Measurements from ENCODE around the gene EPS8.

Gene EPS8

GRCh38 chr12:15613981-15614380 is 175.2 kb downstream of the EPS8 start:
- TF ChIP-seq, protein P1, sequence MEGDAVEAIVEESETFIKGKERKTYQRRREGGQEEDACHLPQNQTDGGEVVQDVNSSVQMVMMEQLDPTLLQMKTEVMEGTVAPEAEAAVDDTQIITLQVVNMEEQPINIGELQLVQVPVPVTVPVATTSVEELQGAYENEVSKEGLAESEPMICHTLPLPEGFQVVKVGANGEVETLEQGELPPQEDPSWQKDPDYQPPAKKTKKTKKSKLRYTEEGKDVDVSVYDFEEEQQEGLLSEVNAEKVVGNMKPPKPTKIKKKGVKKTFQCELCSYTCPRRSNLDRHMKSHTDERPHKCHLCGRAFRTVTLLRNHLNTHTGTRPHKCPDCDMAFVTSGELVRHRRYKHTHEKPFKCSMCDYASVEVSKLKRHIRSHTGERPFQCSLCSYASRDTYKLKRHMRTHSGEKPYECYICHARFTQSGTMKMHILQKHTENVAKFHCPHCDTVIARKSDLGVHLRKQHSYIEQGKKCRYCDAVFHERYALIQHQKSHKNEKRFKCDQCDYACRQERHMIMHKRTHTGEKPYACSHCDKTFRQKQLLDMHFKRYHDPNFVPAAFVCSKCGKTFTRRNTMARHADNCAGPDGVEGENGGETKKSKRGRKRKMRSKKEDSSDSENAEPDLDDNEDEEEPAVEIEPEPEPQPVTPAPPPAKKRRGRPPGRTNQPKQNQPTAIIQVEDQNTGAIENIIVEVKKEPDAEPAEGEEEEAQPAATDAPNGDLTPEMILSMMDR (IDR thresholded peaks at IDR 0.05; ENCODE audit: borderline replicate concordance, insufficient read depth, low read depth, low read length) = no peak
- no peak overlapping the region for H3K4me3 ChIP-seq (ENCODE audit: low read depth, low read length)

DNA sequence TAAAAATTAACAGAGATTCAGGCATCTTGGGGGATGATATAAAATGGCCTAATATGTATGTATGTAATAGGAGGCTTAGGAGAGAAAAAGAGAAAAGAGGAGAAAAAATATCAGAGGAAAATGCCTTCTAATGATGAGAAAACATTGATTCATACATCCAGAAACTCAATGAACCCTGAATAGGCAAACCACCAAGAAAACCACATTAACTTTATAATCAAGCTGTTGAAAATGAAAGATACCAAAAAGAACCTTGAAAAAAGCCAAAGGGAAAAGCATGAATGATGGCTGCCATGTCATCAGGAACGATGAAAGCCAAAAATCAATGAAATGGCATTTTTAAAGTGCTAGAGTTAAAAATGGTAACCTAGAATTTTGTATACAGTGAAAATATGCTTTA is 180.2 kb downstream of the EPS8 start:
- H3K4me3 ChIP-seq (ENCODE audit: low read depth, low read length) = no peak overlapping the region
- TF ChIP-seq, protein P1 (IDR thresholded peaks at IDR 0.05; ENCODE audit: borderline replicate concordance, insufficient read depth, low read depth, low read length) = no peak

DNA sequence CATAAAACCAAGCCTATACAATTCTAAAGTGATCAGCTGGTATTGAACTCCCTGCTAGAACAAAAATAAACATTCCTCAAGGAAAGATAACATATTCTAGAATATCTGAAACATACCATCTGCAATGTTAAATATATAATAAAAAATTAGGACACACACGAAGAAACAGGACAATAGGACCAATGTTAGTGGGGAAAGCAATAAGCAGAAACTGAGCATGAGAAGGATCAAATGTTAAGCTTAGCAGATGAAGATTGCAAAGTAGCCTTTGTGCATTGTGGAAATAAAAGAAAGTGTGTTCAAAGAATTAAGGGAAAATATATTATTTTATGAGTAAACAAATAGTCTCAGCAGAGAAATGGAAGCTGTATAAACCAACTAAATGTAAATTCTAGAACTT is 180.8 kb downstream of the EPS8 start:
- TF ChIP-seq, protein P1 (IDR thresholded peaks at IDR 0.05; ENCODE audit: borderline replicate concordance, insufficient read depth, low read depth, low read length) = no peak

DNA sequence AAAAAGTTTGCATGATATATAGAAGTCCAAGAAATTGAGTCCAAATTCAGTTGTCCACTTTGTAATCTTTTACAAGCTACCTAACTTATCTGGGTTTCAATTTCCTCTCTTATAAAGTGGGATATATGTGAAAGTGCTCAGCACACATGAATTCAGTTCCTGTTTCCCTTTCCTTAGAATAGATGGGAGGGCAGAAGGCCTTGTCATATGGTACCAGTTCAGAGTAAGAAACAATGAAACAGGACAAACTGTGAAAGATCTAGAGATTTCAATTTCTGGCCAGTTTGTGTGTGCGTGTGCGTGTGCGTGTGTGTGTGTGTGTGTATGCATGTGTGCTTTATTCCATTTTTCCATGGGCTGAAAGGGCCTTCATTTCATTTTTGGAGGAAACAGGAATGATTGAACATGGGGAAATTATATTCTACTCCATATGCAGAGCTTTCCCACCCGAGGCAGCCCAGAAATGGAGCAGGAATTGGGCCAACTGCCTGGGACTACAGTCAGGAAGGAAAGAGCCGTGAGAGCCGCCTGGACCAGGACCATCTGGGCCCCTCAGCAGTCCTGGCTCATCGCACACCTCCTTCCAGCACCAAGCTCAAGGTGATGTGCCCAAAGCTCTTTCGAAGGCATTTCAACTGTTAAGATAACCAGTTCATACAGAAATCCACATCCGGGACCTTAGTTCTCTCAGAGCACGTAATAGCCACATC is 183.2 kb downstream of the EPS8 start:
- TF ChIP-seq, protein P1 (IDR thresholded peaks at IDR 0.05; ENCODE audit: borderline replicate concordance, insufficient read depth, low read depth, low read length) = no peak
- H3K4me3 ChIP-seq (ENCODE audit: low read depth, low read length) = no peak overlapping the region

More for the DNA sequence above, 180.8 kb downstream of the EPS8 start:
- no peak overlapping the region for H3K4me3 ChIP-seq (ENCODE audit: low read depth, low read length)

DNA sequence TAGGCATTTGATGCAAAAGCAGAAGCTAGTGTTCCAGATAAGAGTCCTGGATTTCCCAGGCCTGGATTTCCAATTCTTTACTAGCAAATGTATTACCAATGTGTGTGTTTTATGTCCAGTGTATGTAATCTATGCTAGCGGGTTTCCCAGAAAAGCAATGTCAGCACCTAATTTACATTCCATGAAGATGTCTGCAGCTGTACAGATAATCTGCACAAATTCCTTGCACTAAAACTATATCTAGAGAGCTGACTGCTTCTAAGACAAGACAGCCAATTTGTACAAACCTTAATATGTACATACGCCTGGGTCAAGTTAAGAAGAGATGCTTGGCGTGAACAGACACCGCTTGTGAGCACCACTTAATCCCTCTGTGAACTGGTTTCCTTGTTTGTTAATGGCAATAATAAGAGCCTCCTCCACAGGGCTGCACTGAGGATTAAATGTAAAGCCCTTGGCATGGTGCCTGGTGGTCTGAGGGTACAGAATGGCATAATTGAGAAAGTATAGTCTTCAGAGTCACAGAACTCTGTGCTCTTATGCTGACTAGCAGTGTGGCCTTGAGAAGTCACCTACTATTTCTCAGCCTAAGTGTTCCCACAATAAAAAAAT is 185.6 kb downstream of the EPS8 start:
- TF ChIP-seq, protein P1 (IDR thresholded peaks at IDR 0.05; ENCODE audit: borderline replicate concordance, insufficient read depth, low read depth, low read length) = no peak
- no peak overlapping the region for H3K4me3 ChIP-seq (ENCODE audit: low read depth, low read length)

DNA sequence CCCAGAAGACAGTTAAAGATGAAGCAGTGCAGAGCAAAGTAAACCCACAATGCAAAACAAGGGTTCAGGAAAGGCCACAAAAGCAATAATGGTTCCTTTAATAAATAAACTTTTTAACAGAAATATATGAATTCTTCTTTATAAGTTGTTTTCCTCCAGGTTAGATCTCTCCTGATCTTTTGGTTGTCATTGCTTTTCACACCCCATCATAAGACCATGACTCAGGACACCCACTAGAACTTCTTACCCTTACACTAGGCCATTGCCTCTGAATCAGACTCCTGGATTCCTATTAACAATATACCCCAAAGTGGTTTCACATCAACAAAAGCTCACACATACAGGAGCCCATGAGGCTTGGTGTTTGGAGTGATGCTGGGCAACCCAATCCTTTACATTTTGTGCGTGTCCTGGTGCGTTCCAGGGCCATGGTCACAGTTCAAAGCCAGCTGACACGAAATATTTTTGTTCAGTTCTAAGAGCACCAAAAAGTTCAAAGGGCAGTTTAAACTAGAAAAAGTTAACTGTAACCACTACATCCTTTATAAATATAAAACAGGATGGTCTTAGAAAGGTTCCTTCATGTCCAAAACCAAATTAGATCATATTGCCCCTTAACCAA is 187.0 kb downstream of the EPS8 start:
- TF ChIP-seq, protein P1 (IDR thresholded peaks at IDR 0.05; ENCODE audit: borderline replicate concordance, insufficient read depth, low read depth, low read length) = no peak
- no peak overlapping the region for H3K4me3 ChIP-seq (ENCODE audit: low read depth, low read length)

Measured in GM12875 (cell line).